T-helper 9 cell (primary cell): ENCODE data around the gene CD2AP.

Experiments used
- DNase-seq: peaks from one replicate; pipeline ENCODE4 v3.0.0-alpha.2; 2020

The CD2AP gene

GRCh38 chr6:47648031-47648430 lies 170.4 kb downstream of the CD2AP start:
- no peak for DNase-seq

GRCh38 chr6:47650553-47651432 lies 173.2 kb downstream of the CD2AP start:
- no peak for DNase-seq

- DNase-seq: no peak
Measured at GRCh38 chr6:47651505-47651944, 173.9 kb downstream of the CD2AP start.

- DNase-seq: no peak
Measured at GRCh38 chr6:47653706-47654105, 176.1 kb downstream of the CD2AP start.

GRCh38 chr6:47654255-47654654 lies 176.7 kb downstream of the CD2AP start:
- no peak for DNase-seq

GRCh38 chr6:47655719-47656595 lies 178.4 kb downstream of the CD2AP start:
- no peak for DNase-seq

- DNase-seq: no peak
Measured at GRCh38 chr6:47661960-47662359, 184.4 kb downstream of the CD2AP start.

- DNase-seq: no peak
Measured at GRCh38 chr6:47663462-47664216, 186.1 kb downstream of the CD2AP start.

- no peak for DNase-seq
Measured at GRCh38 chr6:47665112-47665511, 187.5 kb downstream of the CD2AP start.

GRCh38 chr6:47669684-47670513 lies 192.3 kb downstream of the CD2AP start:
- DNase-seq: no peak

GRCh38 chr6:47670851-47671250 lies 193.3 kb downstream of the CD2AP start:
- no peak for DNase-seq

- DNase-seq: no peak
Measured at GRCh38 chr6:47671777-47672176, 194.2 kb downstream of the CD2AP start.

GRCh38 chr6:47672816-47673215 lies 195.2 kb downstream of the CD2AP start:
- DNase-seq: no peak

- DNase-seq: no peak
Measured at GRCh38 chr6:47674673-47675072, 197.1 kb downstream of the CD2AP start.
